DND-41 (cell line): ENCODE results near the gene ANK3.

ENCODE experiments used
- EZH2 ChIP-seq: IDR thresholded peaks from 3 replicates; pipeline ENCODE4 v1.6.1; 2012; ENCODE audit warnings: borderline replicate concordance, low read depth, mild to moderate bottlenecking, moderate library complexity, low read length, inconsistent platforms; ENCODE audit not compliant: severe bottlenecking
- TF ChIP-seq, protein P1 (sequence below): IDR thresholded peaks from 2 replicates; pipeline ENCODE4 v1.5.1; 2012; ENCODE audit warnings: borderline replicate concordance, low read length, moderate library complexity, mild to moderate bottlenecking; ENCODE audit not compliant: poor library complexity, severe bottlenecking; ENCODE audit errors: extremely low read depth

DNA sequence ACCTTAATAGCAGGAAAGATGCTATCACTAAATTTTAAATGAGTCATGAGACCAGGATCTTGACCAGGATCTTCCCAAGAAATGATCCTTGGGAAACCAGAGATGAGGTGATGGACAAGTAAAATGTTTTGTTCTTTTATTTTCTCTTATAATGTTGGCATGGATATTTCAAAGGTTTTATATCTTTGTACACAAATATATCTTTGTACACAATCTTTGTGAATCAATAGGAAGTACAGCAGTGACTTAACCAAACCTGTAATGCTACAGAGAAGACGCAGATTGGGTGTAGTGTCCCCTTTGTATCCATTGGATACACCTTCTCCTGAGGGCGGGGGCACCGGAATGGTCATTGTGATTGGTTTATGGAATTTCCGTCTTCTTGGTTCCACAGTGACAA lies 303.3 kb downstream of the ANK3 start:
- TF ChIP-seq, protein P1, sequence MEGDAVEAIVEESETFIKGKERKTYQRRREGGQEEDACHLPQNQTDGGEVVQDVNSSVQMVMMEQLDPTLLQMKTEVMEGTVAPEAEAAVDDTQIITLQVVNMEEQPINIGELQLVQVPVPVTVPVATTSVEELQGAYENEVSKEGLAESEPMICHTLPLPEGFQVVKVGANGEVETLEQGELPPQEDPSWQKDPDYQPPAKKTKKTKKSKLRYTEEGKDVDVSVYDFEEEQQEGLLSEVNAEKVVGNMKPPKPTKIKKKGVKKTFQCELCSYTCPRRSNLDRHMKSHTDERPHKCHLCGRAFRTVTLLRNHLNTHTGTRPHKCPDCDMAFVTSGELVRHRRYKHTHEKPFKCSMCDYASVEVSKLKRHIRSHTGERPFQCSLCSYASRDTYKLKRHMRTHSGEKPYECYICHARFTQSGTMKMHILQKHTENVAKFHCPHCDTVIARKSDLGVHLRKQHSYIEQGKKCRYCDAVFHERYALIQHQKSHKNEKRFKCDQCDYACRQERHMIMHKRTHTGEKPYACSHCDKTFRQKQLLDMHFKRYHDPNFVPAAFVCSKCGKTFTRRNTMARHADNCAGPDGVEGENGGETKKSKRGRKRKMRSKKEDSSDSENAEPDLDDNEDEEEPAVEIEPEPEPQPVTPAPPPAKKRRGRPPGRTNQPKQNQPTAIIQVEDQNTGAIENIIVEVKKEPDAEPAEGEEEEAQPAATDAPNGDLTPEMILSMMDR: no peak
- TF ChIP-seq EZH2: no peak
